ENCODE measurements around the gene RETREG3. TPM values are rescaled to one million over a fixed set of nuclear protein-coding genes. Genes with fewer than 3 reads are reported as not detected.
"Not testable (repeated sequence)": the region's sequence is repeated elsewhere in the genome, so short reads cannot be mapped to it uniquely, and the experiment has no call there.

The RETREG3 gene, protein sequence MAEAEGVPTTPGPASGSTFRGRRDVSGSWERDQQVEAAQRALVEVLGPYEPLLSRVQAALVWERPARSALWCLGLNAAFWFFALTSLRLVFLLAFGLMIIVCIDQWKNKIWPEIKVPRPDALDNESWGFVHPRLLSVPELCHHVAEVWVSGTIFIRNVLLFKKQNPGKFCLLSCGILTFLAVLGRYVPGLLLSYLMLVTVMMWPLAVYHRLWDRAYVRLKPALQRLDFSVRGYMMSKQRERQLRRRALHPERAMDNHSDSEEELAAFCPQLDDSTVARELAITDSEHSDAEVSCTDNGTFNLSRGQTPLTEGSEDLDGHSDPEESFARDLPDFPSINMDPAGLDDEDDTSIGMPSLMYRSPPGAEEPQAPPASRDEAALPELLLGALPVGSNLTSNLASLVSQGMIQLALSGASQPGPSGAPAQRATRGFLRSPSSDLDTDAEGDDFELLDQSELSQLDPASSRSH
- 10 to 100 TPM; 39.4 to 44.8 TPM for total RNA-seq

GRCh38 chr17:42609182-42609813 is at the start of gene RETREG3, which contains the start of gene TUBG1:
TSS of gene RETREG3 (minus strand) at chr17:42609374. CDS start at chr17:42609324, 50 bp downstream.
TSS of gene TUBG1 (plus strand) at chr17:42609683. CDS start at chr17:42609738, 55 bp downstream.
- peak within 1 kb of the TSS; percentile 92 to 99 for H3K27ac Mint-ChIP-seq
- H3K36me3 Mint-ChIP-seq, result peaks cover 16 to 31% of the 10 kb centered on the region in 2 donors
- no peaks in the 10 kb centered on the region for H3K9me3 Mint-ChIP-seq
- DNase-seq (ENCODE audit: low spot score in 2 of 2) (peak; percentile 99 to 100), ATAC-seq (peak; percentile 88 to 95)

DNA sequence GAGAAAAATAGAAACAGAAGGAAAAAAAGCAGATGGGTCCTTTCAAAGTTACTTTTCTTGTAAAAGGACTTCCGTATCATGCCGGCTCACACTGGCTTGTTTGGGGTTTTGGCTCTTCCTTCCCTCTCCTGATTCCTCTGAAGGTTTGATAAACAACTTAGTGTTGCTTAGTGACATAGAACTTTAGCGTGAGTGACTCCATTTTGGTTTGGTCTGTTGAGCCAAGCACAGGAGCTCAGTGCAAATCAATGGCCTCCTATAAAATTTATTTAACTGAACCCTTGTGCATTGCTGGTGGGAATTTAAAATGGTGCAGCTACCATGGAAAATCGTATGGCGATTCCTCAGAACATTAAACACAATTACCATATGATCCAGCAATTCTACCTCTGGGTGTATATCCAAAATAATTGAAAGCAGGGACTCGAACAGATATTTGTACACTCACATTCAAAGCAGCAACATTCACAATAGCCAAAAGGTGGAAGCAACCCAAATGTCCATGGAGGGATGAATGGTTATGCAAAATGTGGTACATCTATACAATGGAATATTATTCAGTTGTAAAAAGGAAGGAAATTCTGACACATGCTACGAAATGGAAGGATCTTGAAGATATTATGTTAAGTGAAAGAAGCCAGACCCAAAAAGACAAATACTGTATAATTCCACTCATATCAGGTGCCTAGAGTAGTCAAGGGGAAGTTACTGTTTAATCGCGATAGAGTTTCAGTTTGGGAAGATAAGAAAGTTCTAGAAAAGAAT is 48.8 kb upstream of the RETREG3 start:
- DNase-seq (ENCODE audit: low spot score in 2 of 2), result no peak
- H3K9me3 Mint-ChIP-seq, result peaks cover 4 to 9% of the 10 kb centered on the region in 2 donors
- no peak for ATAC-seq
- peaks cover 4 to 5% of the 10 kb centered on the region in 2 donors for H3K36me3 Mint-ChIP-seq
- peak overlapping the region; percentile 31 to 92 for H3K27ac Mint-ChIP-seq

- ATAC-seq, result no peak
- Mint-ChIP-seq H3K36me3 (peaks cover 4 to 5% of the 10 kb centered on the region in 2 donors), H3K9me3 (peaks cover 4 to 9% of the 10 kb centered on the region in 2 donors), H3K27ac (peak overlapping the region; percentile 11 to 62)
- no peak for DNase-seq (ENCODE audit: low spot score in 2 of 2)
These were observed 46.4 kb upstream of the RETREG3 start for GRCh38 chr17:42655528-42655927.

DNA sequence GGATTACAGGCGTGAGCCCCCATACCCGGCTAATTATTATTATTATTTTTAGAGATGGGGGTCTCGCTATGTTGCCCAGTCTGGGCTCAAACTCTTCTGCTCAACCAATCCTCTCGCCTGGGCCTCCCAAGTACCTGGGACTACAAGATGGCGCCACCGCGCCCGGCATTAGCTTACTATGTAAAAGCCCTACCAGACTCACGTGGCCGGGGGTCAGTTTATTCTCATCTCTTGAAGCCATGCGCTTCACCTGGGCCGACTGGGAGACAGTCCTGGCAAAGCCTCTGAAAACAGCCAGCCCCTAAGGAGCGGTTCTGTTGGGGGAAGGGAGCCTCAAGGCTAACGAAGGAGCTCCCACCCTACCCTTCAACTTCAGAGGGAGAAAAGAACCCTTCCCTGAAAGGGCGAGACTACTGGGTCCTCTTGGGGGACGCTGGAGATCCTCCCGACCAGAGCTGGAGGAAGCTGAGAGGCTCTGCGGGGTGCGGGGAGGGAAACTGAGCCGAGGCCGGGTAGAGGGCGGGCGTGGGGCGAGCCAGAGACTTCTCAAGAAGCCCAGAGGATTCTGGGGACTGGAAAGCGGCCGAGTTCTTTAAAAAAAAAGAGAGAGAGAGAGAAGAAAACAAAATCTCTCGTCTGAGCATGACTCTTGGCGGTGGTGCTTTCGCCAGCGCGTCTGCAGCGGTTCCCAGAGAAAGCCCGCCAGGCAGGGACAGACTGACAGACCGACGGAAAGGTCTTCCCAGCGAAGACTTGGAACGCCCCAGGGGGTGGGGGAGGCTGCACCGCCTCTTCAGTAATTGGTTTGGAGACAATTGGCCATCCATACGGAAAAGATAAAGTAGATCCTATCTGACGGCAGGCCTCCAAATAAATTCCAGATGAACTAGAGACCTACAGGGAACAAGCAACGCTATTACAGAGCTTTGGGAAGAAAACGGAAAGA is 44.3 kb upstream of the RETREG3 start:
- Mint-ChIP-seq H3K9me3 (peaks cover 4 to 9% of the 10 kb centered on the region in 2 donors), H3K36me3 (peaks cover 0 to 4% of the 10 kb centered on the region in 2 donors), H3K27ac (no peak overlapping the region)
- ATAC-seq, result no peak
- no peak for DNase-seq (ENCODE audit: low spot score in 2 of 2)

GRCh38 chr17:42651392-42651791 is 42.2 kb upstream of the RETREG3 start:
- DNase-seq (ENCODE audit: low spot score in 2 of 2), result no peak
- Mint-ChIP-seq H3K36me3 (no peaks in the 10 kb centered on the region), H3K27ac (no peak overlapping the region), H3K9me3 (no peaks in the 10 kb centered on the region)
- no peak for ATAC-seq

- ATAC-seq (peak; percentile 32 to 49), DNase-seq (ENCODE audit: low spot score in 2 of 2) (no peak)
- no peaks in the 10 kb centered on the region for H3K9me3 Mint-ChIP-seq
- no peaks in the 10 kb centered on the region for H3K36me3 Mint-ChIP-seq
- no peak overlapping the region for H3K27ac Mint-ChIP-seq
These were observed 38.6 kb upstream of the RETREG3 start for GRCh38 chr17:42647778-42648177.

DNA sequence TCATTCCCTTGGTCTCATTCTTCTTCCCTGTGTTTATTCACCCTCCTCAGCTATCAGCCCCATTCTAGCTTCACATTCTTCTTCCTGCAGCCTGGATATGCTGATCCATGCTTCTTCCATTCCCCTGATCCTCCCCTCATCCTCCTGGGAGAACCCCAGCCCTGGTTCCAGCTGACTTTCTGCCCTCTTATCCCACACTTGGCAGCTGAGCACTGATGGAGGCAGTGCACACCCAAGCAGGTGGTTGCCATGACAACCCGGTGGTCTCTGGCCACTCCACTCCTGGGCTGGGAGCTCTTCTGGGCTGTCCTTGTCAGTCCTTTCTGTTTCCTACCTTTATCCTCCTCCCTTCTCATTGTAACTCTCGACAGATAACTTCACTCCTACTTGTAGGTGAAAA is 33.2 kb upstream of the RETREG3 start:
- Mint-ChIP-seq H3K9me3 (no peaks in the 10 kb centered on the region), H3K27ac (peak overlapping the region in 1 of 2 donors; percentile 39), H3K36me3 (no peaks in the 10 kb centered on the region)
- DNase-seq (ENCODE audit: low spot score in 2 of 2) (no peak), ATAC-seq (no peak)

DNA sequence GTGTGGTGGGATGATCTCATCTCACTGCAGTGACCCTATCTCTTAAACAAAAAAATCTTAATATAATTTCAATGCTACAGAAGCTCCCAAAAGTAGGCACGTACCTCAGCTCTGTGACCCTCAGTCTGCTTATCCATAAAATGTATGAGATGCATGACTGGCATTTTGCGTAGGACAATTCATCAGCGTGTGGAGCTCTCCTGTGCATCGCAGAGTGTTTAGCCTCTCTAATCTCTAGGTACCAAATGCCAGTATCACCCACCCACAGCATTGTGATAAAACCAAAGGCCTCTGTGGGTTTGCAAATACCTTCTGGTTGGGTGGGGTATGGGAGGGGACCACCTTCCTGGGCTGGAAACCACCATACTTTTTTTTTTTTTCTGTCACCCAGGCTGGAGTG is 30.9 kb upstream of the RETREG3 start:
- H3K27ac Mint-ChIP-seq, result no peak overlapping the region
- DNase-seq (ENCODE audit: low spot score in 2 of 2) (no peak), ATAC-seq (no peak)
- H3K36me3 Mint-ChIP-seq, result no peaks in the 10 kb centered on the region
- no peaks in the 10 kb centered on the region for H3K9me3 Mint-ChIP-seq

DNA sequence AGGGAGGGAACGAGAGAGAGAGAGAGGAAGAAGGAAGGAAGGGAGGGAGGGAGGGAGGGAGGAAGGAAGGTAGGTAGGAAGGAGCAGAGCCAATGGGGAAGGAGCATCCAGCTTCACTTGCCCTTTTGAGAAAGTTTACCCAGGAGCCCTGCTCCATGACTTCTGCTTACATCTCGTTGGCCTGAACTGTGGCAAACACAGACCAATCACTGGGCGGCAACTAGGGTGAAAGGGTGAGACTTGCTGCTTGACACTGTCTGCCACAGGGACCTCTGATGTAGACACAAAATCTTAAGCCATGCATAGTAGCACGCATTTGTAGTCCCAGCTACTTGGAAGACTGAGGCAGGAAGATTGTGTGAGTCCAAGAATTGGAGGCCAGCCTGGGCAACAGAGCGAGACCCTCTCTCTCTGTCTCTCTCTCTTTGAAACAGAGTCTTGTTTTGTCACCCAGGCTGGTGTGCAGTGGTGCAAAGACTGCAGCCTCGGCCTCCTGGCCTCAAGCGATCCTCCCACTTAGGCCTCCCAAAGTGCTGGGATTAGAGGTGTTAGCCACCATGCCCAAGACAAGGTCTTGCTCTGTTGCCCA is 30.4 kb upstream of the RETREG3 start:
- ATAC-seq (no peak), DNase-seq (ENCODE audit: low spot score in 2 of 2) (no peak)
- no peak overlapping the region for H3K27ac Mint-ChIP-seq
- no peaks in the 10 kb centered on the region for H3K36me3 Mint-ChIP-seq
- H3K9me3 Mint-ChIP-seq, result no peaks in the 10 kb centered on the region

- Mint-ChIP-seq H3K9me3 (no peaks in the 10 kb centered on the region), H3K27ac (peak overlapping the region in 1 of 2 donors; percentile 74), H3K36me3 (no peaks in the 10 kb centered on the region)
- no peak for ATAC-seq
- DNase-seq (ENCODE audit: low spot score in 2 of 2), result no peak
These were observed 23.8 kb upstream of the RETREG3 start for GRCh38 chr17:42632949-42633444.

DNA sequence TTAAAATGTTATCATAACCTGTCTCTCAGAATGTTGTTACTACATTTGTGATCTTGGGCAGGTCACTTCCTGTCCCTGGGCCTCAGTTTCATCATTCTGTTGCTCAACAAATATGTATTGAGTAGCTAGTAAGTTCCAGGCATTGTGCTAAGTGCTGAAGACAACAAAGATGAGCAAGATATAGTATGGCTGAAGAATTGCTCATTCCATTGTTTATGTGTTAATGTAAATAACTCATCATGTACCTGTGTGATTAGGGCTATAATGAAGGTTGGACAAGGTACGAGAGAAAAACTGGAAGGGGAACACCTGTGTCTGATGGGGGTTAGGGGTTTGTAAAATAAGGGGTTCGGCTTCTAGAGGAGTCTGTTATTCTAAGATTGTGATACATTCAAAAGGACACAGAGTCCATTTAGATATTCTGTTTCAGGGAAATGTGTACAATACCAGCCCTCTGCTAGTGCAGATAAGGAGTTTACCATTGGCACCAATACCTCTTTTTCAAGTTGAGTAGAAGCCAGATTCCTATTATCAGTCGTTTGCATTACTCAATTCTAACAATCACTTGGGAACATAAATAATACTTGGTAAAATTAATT is 20.3 kb upstream of the RETREG3 start:
- DNase-seq (ENCODE audit: low spot score in 2 of 2) (no peak), ATAC-seq (no peak)
- Mint-ChIP-seq H3K36me3 (no peaks in the 10 kb centered on the region), H3K27ac (no peak overlapping the region), H3K9me3 (no peaks in the 10 kb centered on the region)

- DNase-seq (ENCODE audit: low spot score in 2 of 2); ATAC-seq; H3K36me3 Mint-ChIP-seq; H3K27ac Mint-ChIP-seq; H3K9me3 Mint-ChIP-seq: not testable (repeated sequence)
These were observed 18.0 kb upstream of the RETREG3 start for GRCh38 chr17:42627032-42627764.

- no peak for DNase-seq (ENCODE audit: low spot score in 2 of 2)
- Mint-ChIP-seq H3K36me3 (no peaks in the 10 kb centered on the region), H3K9me3 (no peaks in the 10 kb centered on the region), H3K27ac (no peak overlapping the region)
- no peak for ATAC-seq
These were observed 14.8 kb upstream of the RETREG3 start for GRCh38 chr17:42623732-42624596.

DNA sequence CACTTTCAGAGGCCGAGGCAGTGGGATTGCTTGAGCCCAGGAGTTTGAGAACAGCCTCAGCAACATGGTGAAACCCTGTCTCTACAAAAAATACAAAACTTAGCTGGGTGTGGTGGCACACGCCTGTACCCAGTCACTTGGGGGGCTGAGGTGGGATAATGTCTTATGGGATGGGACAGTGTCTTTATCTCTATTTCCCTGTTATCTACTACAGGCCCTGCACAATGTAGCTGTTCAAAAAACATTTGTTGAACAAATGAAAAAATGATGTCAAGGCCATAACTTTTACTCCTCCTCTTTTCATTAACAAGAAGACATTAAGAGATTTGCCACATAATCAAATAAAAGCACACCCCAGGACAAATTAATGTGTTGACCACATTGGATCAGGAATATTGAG is 14.1 kb upstream of the RETREG3 start:
- DNase-seq (ENCODE audit: low spot score in 2 of 2) (no peak), ATAC-seq (no peak)
- Mint-ChIP-seq H3K9me3 (no peaks in the 10 kb centered on the region), H3K36me3 (no peaks in the 10 kb centered on the region), H3K27ac (no peak overlapping the region)

Data from activated naive CD4-positive, alpha-beta T cell treated with anti-CD3 and anti-CD28 coated beads, Interleukin-2, amount 50 U/mL, for 72 hours (primary cell).